Calu3 (cell line): ENCODE data around the gene TMEM181. TPM values are rescaled to one million over a fixed set of nuclear protein-coding genes. Genes with fewer than 3 reads are reported as not detected.

Source experiments
- BruUV-seq: library from RNA; stranded (reverse); fragments of 400-500 nt; replicated peaks from 2 replicates; lab custom pipeline; 2021; lab: Mats Ljungman, UMichigan
- CTCF ChIA-PET: fragments of 300-600 bp; sonication (Branson Sonifier 250); formaldehyde crosslinking; loops from one replicate; lab custom pipeline; 2022; ENCODE audit warnings: antibody characterized with exemption; lab: Charles Lee
- DNase-seq: peaks from one replicate; pipeline ENCODE4 v3.0.0; 2022
- H3K27ac Mint-ChIP-seq: one replicate; pipeline ENCODE4 v1.8.0; 2022; ENCODE audit warnings: mixed read lengths; ENCODE audit not compliant: unreplicated experiment
- H3K27me3 Mint-ChIP-seq: one replicate; pipeline ENCODE4 v1.8.0; 2022; ENCODE audit warnings: mixed read lengths; ENCODE audit not compliant: unreplicated experiment
- H3K36me3 Mint-ChIP-seq: one replicate; pipeline ENCODE4 v1.8.0; 2022; ENCODE audit warnings: mild to moderate bottlenecking, moderate library complexity, mixed read lengths; ENCODE audit not compliant: insufficient read depth, unreplicated experiment
- H3K4me1 Mint-ChIP-seq: one replicate; pipeline ENCODE4 v1.8.0; 2022; ENCODE audit warnings: mild to moderate bottlenecking, low read depth, mixed read lengths; ENCODE audit not compliant: unreplicated experiment
- H3K4me3 Mint-ChIP-seq: one replicate; pipeline ENCODE4 v1.8.0; 2022; ENCODE audit warnings: mild to moderate bottlenecking, low read depth, moderate library complexity, mixed read lengths; ENCODE audit not compliant: unreplicated experiment
- H3K9me3 Mint-ChIP-seq: one replicate; pipeline ENCODE4 v1.8.0; 2022; ENCODE audit warnings: low read depth, mixed read lengths; ENCODE audit not compliant: unreplicated experiment
- intact Hi-C: fragments of 100-400 bp; cut with micrococcal nuclease; formaldehyde crosslinking; loops from one replicate; pipeline ENCODE4 v1.10.0; 2022; ENCODE audit not compliant: unreplicated experiment
- total RNA-seq: library from RNA; stranded (reverse); gene quantifications from 2 replicates; pipeline ENCODE4 v1.2.3, GENCODE V29; 2022
- TF ChIP-seq, protein P1 (sequence below): fragments of 200-600 bp; IDR thresholded peaks from one replicate; pipeline ENCODE4 v1.8.0; 2022; ENCODE audit warnings: antibody characterized with exemption; ENCODE audit not compliant: unreplicated experiment

Gene TMEM181
- total RNA-seq, 1 experiment from 2014 or later, result 48.7 TPM

DNA sequence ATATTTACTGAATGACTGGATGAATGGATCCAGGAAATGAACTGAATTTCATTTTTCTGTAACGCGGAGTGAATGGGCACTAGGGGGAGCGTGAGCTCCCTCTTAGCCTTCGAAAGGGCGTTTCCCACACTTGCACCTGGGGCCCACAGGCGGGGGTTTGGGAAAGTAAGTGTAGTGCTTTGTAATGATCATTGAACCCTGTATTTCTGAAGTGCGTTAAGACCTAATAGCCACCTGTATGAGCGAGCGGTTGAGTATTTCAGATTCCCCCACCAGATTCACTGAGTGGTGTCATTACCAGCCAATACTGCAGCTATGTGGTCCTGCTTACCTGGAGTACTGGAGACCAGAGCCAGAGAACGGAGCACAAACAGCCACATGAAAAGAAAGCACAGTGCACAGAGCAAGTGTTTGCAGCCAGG is 100.5 kb downstream of the TMEM181 start:
- H3K9me3 Mint-ChIP-seq, result no peaks in the 10 kb centered on the region
- no peaks in the 10 kb centered on the region for H3K27me3 Mint-ChIP-seq
- TF ChIP-seq, protein P1, sequence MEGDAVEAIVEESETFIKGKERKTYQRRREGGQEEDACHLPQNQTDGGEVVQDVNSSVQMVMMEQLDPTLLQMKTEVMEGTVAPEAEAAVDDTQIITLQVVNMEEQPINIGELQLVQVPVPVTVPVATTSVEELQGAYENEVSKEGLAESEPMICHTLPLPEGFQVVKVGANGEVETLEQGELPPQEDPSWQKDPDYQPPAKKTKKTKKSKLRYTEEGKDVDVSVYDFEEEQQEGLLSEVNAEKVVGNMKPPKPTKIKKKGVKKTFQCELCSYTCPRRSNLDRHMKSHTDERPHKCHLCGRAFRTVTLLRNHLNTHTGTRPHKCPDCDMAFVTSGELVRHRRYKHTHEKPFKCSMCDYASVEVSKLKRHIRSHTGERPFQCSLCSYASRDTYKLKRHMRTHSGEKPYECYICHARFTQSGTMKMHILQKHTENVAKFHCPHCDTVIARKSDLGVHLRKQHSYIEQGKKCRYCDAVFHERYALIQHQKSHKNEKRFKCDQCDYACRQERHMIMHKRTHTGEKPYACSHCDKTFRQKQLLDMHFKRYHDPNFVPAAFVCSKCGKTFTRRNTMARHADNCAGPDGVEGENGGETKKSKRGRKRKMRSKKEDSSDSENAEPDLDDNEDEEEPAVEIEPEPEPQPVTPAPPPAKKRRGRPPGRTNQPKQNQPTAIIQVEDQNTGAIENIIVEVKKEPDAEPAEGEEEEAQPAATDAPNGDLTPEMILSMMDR, result peak; percentile 68
- DNase-seq, result peak; percentile 56
- H3K27ac Mint-ChIP-seq, result no peak overlapping the region
- no peaks in the 10 kb centered on the region for H3K36me3 Mint-ChIP-seq
- intact Hi-C loops, result no loop called here
- H3K4me1 Mint-ChIP-seq, result peaks cover 21% of the 10 kb centered on the region
- CTCF ChIA-PET, result interaction anchor here (0.7 to 1.5 kb wide), 7 partner anchors 11 to 446 kb away, joined by 4 to 9 read pairs (median 6); partner anchors contain the start of genes DYNLT1 and SYTL3
- no TSS peak for BruUV-seq
- H3K4me3 Mint-ChIP-seq, result no peak overlapping the region

DNA sequence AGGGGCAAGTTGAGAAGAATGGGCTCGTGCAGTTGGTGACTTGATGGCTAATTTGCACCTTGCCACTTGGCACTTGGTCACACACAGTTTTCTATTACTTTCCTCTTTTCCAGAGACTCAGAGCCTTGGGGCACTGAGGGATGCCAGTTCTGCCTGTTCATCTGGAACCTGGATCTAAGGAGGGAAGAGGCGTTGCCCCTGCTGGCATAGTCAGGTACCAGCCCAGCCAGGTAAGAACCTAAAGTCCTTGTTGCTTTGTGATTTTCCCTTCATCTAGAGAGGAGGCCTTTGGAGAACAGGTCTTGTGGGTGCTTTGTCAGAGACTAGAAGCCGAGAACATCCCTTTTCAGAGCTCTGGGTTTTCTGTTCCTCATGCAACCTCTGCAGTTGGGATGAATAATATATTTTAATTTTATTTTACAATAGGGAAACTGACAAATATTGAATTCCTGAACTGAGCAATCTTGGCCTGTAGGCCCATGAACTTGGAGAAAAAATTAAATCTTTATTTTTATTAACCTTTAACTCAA is 101.3 kb downstream of the TMEM181 start:
- intact Hi-C loops, result no loop called here
- no peak for DNase-seq

DNA sequence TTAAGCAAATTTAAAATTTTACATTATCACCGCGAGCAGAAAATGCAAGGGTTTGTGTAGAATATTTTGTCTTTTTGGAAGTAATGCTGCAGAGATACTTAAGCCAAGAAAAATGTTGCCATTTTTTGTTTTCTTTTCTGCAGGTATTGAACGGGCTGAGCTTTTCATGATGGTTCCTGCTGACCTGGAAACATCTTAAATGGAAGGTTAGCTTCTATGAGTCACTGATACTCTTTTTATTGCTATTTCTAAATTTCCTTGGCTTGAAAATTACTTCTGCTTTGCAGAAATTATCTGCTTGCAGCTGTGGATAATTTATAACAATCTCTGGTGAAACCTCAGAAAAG is 102.7 kb downstream of the TMEM181 start:
- no TSS peak for BruUV-seq
- Mint-ChIP-seq H3K27me3 (no peaks in the 10 kb centered on the region), H3K9me3 (no peaks in the 10 kb centered on the region), H3K4me1 (peaks cover under 1% of the 10 kb centered on the region), H3K27ac (no peak overlapping the region), H3K36me3 (no peaks in the 10 kb centered on the region), H3K4me3 (no peak overlapping the region)
- intact Hi-C loops, result no loop called here
- CTCF ChIA-PET, result interaction anchor here (0.6 to 1.7 kb wide), 2 partner anchors 29 to 30 kb away, joined by 3 to 5 read pairs; no protein-coding TSS in a partner anchor
- TF ChIP-seq, protein P1, result no peak
- DNase-seq, result no peak

More for the DNA sequence above, 101.3 kb downstream of the TMEM181 start:
- Mint-ChIP-seq H3K4me3 (no peak overlapping the region), H3K4me1 (peaks cover 12% of the 10 kb centered on the region), H3K27ac (no peak overlapping the region), H3K27me3 (no peaks in the 10 kb centered on the region), H3K9me3 (no peaks in the 10 kb centered on the region), H3K36me3 (no peaks in the 10 kb centered on the region)
- BruUV-seq, result no TSS peak
- CTCF ChIA-PET, result interaction anchor here (0.5 to 1.5 kb wide), 3 partner anchors 17 to 499 kb away, joined by 3 to 6 read pairs (median 6); partner anchors contain the start of gene DYNLT1
- TF ChIP-seq, protein P1, result no peak

DNA sequence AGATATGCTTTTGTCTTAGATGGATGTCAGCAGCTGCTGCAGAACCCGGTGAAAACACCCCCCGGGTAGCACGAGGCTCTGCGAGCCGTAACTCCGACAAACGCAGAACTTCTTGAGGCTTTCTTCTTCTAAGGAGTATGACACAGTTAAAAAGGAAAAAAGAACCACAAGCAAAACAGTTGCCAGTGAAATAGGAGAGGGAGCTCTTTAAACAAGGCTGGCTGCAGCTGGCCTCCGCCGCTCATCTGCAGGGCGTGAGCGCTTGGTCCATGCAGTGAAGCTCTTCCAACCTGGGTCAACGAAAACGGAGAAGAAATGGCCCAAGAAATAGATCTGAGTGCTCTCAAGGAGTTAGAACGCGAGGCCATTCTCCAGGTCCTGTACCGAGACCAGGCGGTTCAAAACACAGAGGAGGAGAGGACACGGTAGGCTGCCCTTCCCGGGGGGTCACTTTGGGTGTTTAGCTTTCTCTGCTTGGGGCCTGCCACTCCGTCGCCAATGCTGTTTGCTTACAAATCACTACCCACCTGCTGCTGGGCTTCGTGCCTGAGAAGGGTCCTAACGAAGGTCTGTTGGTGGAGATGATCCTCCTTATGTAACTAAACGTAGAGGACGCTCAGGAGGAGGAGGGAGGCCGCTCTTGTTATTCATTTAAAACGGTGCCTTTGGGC is 103.2 kb downstream of the TMEM181 start:
- H3K4me3 Mint-ChIP-seq, result no peak overlapping the region
- H3K4me1 Mint-ChIP-seq, result no peaks in the 10 kb centered on the region
- H3K9me3 Mint-ChIP-seq, result no peaks in the 10 kb centered on the region
- CTCF ChIA-PET, result interaction anchor here (0.6 to 1.7 kb wide), 2 partner anchors 28 to 30 kb away, joined by 3 to 5 read pairs; no protein-coding TSS in a partner anchor
- BruUV-seq, result no TSS peak
- TF ChIP-seq, protein P1, result no peak
- intact Hi-C loops, result no loop called here
- DNase-seq, result no peak
- no peak overlapping the region for H3K27ac Mint-ChIP-seq
- no peaks in the 10 kb centered on the region for H3K36me3 Mint-ChIP-seq
- no peaks in the 10 kb centered on the region for H3K27me3 Mint-ChIP-seq
